WTC11 (cell line): ENCODE results near the gene TIAM2.

Experiments used
- AFF4 ChIP-seq: sonication (generic); formaldehyde crosslinking; IDR thresholded peaks from 2 replicates; pipeline ENCODE4 v1.8.1; 2023; ENCODE audit warnings: mild to moderate bottlenecking, missing genetic modification reagents, borderline replicate concordance
- CREM ChIP-seq: sonication (generic); formaldehyde crosslinking; IDR thresholded peaks from 2 replicates; pipeline ENCODE4 v1.8.1; 2022; ENCODE audit warnings: mild to moderate bottlenecking, missing genetic modification reagents, moderate library complexity
- CTCF ChIP-seq: fragments of 200-600 bp; IDR thresholded peaks from 2 replicates; pipeline ENCODE4 v1.8.0; 2022; ENCODE audit warnings: antibody characterized with exemption
- E2F5 ChIP-seq: sonication (generic); formaldehyde crosslinking; IDR thresholded peaks from 2 replicates; pipeline ENCODE4 v1.8.1; 2022; ENCODE audit warnings: mild to moderate bottlenecking, moderate library complexity, missing genetic modification reagents
- FOXP4 ChIP-seq: sonication (generic); formaldehyde crosslinking; IDR thresholded peaks from 2 replicates; pipeline ENCODE4 v1.8.0; 2022; ENCODE audit warnings: mild to moderate bottlenecking, missing genetic modification reagents
- NR3C1 ChIP-seq: sonication (generic); formaldehyde crosslinking; conservative IDR thresholded peaks from 2 replicates; pipeline ENCODE4 v1.8.1; 2023; ENCODE audit warnings: low read depth, mild to moderate bottlenecking, missing genetic modification reagents
- STAT6 ChIP-seq: sonication (generic); formaldehyde crosslinking; conservative IDR thresholded peaks from 2 replicates; pipeline ENCODE4 v1.8.1; 2023; ENCODE audit warnings: mild to moderate bottlenecking, low read depth, missing genetic modification reagents, moderate library complexity
- TP53 ChIP-seq: sonication (generic); formaldehyde crosslinking; IDR thresholded peaks from 2 replicates; pipeline ENCODE4 v1.8.1; 2023; ENCODE audit warnings: mild to moderate bottlenecking, missing genetic modification reagents
- USF2 ChIP-seq: sonication (generic); formaldehyde crosslinking; IDR thresholded peaks from 2 replicates; pipeline ENCODE4 v1.8.1; 2023; ENCODE audit warnings: mild to moderate bottlenecking, missing genetic modification reagents, moderate library complexity
- ZNF232 ChIP-seq: sonication (generic); formaldehyde crosslinking; IDR thresholded peaks from 2 replicates; pipeline ENCODE4 v1.8.0; 2022; ENCODE audit warnings: mild to moderate bottlenecking, missing genetic modification reagents
- ZSCAN18 ChIP-seq: fragments of 250-450 bp; sonication (Bioruptor Pico); IDR thresholded peaks from 2 replicates; pipeline ENCODE4 v2.1.2; 2022; ENCODE audit warnings: mild to moderate bottlenecking, moderate library complexity

- TF ChIP-seq TP53 (CRISPR knock-in tag) (no peak), CTCF (no peak), ZNF232 (no peak), CREM (CRISPR knock-in tag) (no peak), AFF4 (no peak), ZSCAN18 (CRISPR knock-in tag) (no peak), USF2 (CRISPR knock-in tag) (no peak), FOXP4 (no peak), STAT6 (CRISPR knock-in tag) (no peak), E2F5 (CRISPR knock-in tag) (no peak), NR3C1 (CRISPR knock-in tag) (no peak)
Measured at GRCh38 chr6:155245831-155246230, 250.7 kb downstream of the TIAM2 start.
